Dermis blood vessel endothelial cell (primary cell): ENCODE measurements around the gene TAF5. TPM values are rescaled to one million over a fixed set of nuclear protein-coding genes. Genes with fewer than 3 reads are reported as not detected.
"Not testable (repeated sequence)": the region's sequence is repeated elsewhere in the genome, so short reads cannot be mapped to it uniquely, and the experiment has no call there.

Experiments
- DNase-seq: peaks from one replicate; pipeline ENCODE4 v3.0.0; 2010
- total RNA-seq: library from RNA; depleted of rRNA; stranded (reverse); fragments of >200 nt; gene quantifications from 2 replicates; pipeline ENCODE4 v1.2.3, GENCODE V29; 2014

Gene TAF5
- total RNA-seq, 1 donor from 2014 or later = 7.5 TPM

DNA sequence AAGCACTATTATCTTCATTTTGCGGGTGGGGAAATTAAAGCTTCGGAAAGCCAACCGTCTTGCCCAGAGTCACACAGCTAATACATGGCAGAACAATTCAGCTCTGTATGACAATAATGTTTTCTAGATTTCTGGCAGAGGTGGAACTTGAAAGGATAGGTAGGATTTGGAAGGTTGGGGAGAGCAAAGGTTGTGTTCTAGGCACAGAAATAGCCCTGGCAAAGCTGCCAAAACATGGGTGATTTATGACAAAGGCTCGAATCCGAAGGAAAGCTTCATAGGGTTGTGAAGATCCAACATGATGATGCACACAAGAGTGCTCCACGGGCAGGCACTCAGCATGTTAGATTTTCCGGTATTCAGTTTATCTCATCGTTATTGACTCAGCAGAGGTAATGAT is 47.8 kb downstream of the TAF5 start:
- no peak for DNase-seq

- peak; percentile 85 for DNase-seq
Observed at GRCh38 chr10:103416436-103417147, 48.8 kb downstream of the TAF5 start.

DNA sequence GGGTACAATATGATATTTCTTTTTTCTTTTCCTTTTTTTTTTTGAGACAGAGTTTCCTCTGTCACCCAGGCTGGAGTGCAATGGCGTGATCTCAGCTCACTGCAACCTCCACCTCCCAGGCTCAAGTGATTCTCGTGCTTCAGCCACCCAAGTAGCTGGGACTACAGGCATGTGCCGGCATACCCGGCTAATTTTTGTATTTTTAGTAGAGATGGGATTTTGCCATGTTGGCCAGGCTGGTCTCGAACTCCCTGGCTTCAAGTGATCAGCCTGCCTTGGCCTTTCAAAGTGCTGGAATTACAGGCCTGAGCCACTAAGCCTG is 49.3 kb downstream of the TAF5 start:
- DNase-seq = not testable (repeated sequence)

DNA sequence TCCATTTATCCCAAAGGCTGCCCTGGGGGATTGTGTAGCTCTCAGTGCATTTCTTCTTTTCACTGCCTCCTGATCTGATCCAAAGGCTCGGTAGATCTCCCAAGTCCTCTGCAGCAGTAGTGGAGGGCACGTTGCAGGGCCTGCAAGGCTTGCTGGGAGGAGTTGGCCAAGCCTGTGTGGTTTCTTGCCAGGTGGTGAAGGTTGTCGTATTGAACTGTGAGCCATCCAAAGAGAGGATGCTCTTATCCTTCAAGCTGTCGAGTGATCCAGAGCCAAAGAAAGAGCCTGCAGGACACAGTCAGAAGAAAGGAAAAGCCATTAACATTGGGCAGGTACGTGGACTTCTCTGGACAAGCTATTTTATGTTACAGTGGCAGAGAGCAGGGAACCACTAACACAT is 49.8 kb downstream of the TAF5 start:
- DNase-seq = no peak

GRCh38 chr10:103419101-103419500 is 51.3 kb downstream of the TAF5 start:
- no peak for DNase-seq

DNA sequence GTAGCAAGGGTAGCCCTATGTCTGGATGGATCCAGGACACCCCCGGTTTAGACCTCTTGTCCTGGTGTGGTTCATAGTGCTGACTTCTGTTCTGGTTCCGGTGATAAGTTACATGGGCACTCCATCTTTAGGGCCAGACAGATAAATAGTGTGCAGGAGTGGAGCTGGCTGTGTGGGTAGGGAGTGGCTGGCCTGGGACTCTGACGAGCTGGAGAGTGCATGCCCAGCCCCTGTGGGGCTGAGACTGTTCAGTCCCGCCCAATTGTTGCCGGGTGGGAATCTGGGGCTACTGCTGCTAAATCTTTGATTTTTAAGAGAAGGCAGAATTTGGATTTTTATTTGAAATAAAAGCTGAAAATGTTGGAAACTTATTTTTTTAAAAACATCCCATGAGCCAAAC is 56.0 kb downstream of the TAF5 start:
- no peak for DNase-seq

DNA sequence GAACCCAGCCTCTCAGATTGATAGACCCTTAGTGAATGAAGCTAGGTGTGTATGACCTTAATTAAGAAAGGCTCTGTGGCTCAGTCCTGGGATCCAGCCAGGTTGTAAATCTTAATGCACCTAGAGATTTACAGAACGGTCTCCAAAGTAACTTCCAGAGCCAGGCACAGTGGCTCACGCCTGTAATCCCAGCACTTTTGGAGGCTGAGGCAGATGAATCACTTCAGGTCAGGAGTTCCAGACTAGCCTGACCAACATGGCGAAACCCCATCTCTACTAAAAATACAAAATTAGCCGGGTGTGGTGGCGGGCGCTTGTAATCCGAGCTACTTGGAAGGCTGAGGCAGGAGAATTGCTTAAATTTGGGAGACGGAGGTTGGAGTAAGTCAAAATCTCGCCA is 60.1 kb downstream of the TAF5 start:
- DNase-seq = no peak

DNA sequence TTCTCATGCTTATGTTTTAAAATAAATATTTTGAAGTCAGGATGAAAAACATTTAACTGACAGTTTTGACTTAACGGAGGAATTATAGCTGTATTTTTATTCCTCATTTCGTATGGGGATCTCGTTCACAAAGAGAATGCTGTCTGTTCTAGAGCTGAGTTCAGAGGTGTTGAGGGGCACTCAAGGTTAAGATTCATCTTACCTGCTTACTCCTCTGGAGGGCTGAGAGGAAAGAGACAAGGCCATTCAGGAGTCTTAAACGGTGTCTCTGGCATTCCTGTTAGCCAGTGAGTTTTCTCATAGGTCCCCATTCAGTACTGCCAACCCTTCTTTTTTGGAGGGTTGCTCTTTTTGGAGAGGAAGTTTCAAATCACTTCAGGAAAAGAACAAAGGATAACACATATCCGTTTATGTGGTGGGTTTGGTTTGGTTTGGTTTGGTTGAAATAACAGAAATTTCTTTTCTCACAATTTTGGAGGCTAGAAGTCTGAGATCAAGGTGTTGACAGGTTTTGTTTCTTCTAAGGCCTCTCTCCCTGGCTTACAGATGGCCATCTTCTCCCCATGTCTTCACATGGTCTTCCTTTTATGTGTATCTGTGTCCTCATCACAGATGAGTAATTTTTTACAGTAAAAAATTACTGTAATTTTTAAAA is 61.3 kb downstream of the TAF5 start:
- DNase-seq = no peak

GRCh38 chr10:103429647-103430046 is 61.9 kb downstream of the TAF5 start:
- no peak for DNase-seq

GRCh38 chr10:103431902-103432301 is 64.1 kb downstream of the TAF5 start:
- no peak for DNase-seq

DNA sequence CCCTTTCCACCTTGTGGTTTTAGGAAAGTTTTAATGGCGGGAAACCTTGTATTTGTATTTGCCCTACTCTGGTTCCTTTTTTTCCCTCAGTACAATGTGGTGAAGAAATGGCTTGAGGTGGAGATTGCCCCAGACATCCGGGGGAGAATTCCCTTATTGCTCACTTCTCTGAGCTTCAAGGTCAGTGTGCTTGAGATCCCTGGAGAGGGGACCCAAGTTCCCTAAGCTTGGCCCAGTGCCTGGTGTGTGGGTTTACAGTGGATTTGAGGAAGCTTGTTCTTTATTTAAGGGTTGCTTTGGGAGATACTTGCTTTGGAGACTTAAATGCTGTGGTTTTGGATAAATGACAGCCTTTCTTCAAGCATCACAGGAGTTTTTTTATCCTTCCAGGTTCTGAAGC is 66.1 kb downstream of the TAF5 start:
- no peak for DNase-seq

Other genes starting within 250 kb of the TAF5 start
- gene NT5C2, start 174.7 kb upstream of the TAF5 start, total RNA-seq = 80.2 and 83.2 TPM in 2 replicates
- gene RPEL1, start 122.1 kb upstream of the TAF5 start, total RNA-seq = 0.09 and 0.17 TPM in 2 replicates
- gene INA, start 90.8 kb upstream of the TAF5 start, total RNA-seq = 0.14 TPM in 1 of 2 replicates, not detected in the other
- 13.3 and 14.3 TPM in 2 replicates for gene PCGF6, start 16.8 kb upstream of the TAF5 start, total RNA-seq
- gene ATP5MK, start 28.5 kb downstream of the TAF5 start, total RNA-seq = 152 and 350 TPM in 2 replicates
- gene PDCD11, start 28.6 kb downstream of the TAF5 start, total RNA-seq = 41.5 and 50.5 TPM in 2 replicates
- 18.4 and 27.9 TPM in 2 replicates for gene CALHM2, start 84.4 kb downstream of the TAF5 start, total RNA-seq
- not detected in 2 replicates for gene CALHM1, start 90.9 kb downstream of the TAF5 start, total RNA-seq
- not detected in 2 replicates for gene CALHM3, start 111.3 kb downstream of the TAF5 start, total RNA-seq
- gene NEURL1, start 125.7 kb downstream of the TAF5 start, total RNA-seq = 0.19 TPM in 1 of 2 replicates, not detected in the other